Breast epithelium (tissue), 3 donors: ENCODE results near the gene PRR35.

Experiments
- CTCF ChIP-seq, 3 donors: fragments of 450-650 bp; IDR thresholded peaks; one replicate each; pipeline ENCODE4 v1.5.1; 2016 to 2017; ENCODE audit warnings: antibody characterized with exemption in 3 of 3, mild to moderate bottlenecking in 3 of 3, moderate library complexity in 3 of 3
- POLR2A ChIP-seq: fragments of 450-650 bp; IDR thresholded peaks from one replicate; pipeline ENCODE4 v1.6.1; 2016; ENCODE audit warnings: antibody characterized with exemption, mild to moderate bottlenecking, moderate library complexity
- POLR2AphosphoS5 ChIP-seq, 3 donors: sonication (generic); formaldehyde crosslinking; IDR thresholded peaks; one replicate each; pipeline ENCODE4 v1.6.1; 2017; ENCODE audit warnings: antibody characterized with exemption in 3 of 3

- no peak for TF ChIP-seq CTCF (IDR thresholded peaks at IDR 0.05)
- TF ChIP-seq POLR2AphosphoS5 (IDR thresholded peaks at IDR 0.05) = no peak
- TF ChIP-seq POLR2A = no peak
These were observed 20.2 kb upstream of the PRR35 start for GRCh38 chr16:539901-540530.
